IMR-90 (cell line): Measurements from ENCODE around the gene DTNA. TPM values are rescaled to one million over a fixed set of nuclear protein-coding genes. Genes with fewer than 3 reads are reported as not detected.

Experiments
- ATAC-seq: fragments of 200-7000 bp; cut with Tn5 transposase; 2 replicates; pipeline ENCODE4 v1.9.1; 2020; ENCODE audit warnings: low read depth, mild to moderate bottlenecking, moderate library complexity
- BruUV-seq: library from RNA; stranded (reverse); fragments of 400-500 nt; replicated peaks from 2 replicates; lab custom pipeline; 2021; lab: Mats Ljungman, UMichigan
- CTCF ChIA-PET: fragments of 300-600 bp; formaldehyde crosslinking; extraction: SDS; loops from one replicate; lab custom pipeline; 2021; ENCODE audit warnings: antibody characterized with exemption; lab: Yijun Ruan, JAX
- POLR2A ChIA-PET: fragments of 300-600 bp; sonication (Branson Sonifier 250); formaldehyde crosslinking; loops from one replicate; lab custom pipeline; 2022; ENCODE audit warnings: antibody characterized with exemption; ENCODE audit not compliant: unreplicated experiment; lab: Charles Lee
- DNase-seq: peaks from one replicate; pipeline ENCODE4 v3.0.0; 2013
- H2AFZ ChIP-seq: replicated peaks from 2 replicates; pipeline ENCODE3; 2013; ENCODE audit warnings: low read length, mild to moderate bottlenecking; ENCODE audit not compliant: poor library complexity
- H2AK5ac ChIP-seq: 2 replicates; pipeline ENCODE4 v1.6.1; 2013; ENCODE audit warnings: low read depth, low read length, inconsistent platforms
- H2AK9ac ChIP-seq: replicated peaks from 2 replicates; pipeline ENCODE3; 2013; ENCODE audit warnings: mild to moderate bottlenecking, low read depth, low read length, moderate library complexity; ENCODE audit not compliant: poor library complexity
- H2BK120ac ChIP-seq: 2 replicates; pipeline ENCODE4 v1.6.1; 2013; ENCODE audit warnings: low read depth, low read length, inconsistent platforms
- H2BK15ac ChIP-seq: 3 replicates; pipeline ENCODE4 v1.6.1; 2013; ENCODE audit warnings: low read depth, low read length, inconsistent platforms
- H2BK20ac ChIP-seq: 2 replicates; pipeline ENCODE4 v1.6.1; 2013; ENCODE audit warnings: low read depth, mild to moderate bottlenecking, inconsistent platforms, low read length, moderate library complexity
- H2BK5ac ChIP-seq: 2 replicates; pipeline ENCODE4 v1.6.1; 2013; ENCODE audit warnings: mild to moderate bottlenecking, low read depth, low read length, inconsistent platforms; ENCODE audit not compliant: poor library complexity, severe bottlenecking
- H3K14ac ChIP-seq: replicated peaks from 2 replicates; pipeline ENCODE4 v1.6.1; 2013; ENCODE audit warnings: low read depth, low read length, inconsistent platforms
- H3K18ac ChIP-seq: 2 replicates; pipeline ENCODE4 v1.6.1; 2013; ENCODE audit warnings: low read depth, low read length, control low read depth
- H3K23ac ChIP-seq: 2 replicates; pipeline ENCODE4 v1.6.1; 2013; ENCODE audit warnings: low read depth, low read length, inconsistent platforms
- H3K27ac ChIP-seq: 2 replicates; pipeline ENCODE4 v1.5.1; 2013; ENCODE audit warnings: mild to moderate bottlenecking, control low read depth, low read length; ENCODE audit not compliant: insufficient read depth
- H3K27me3 ChIP-seq: 2 replicates; pipeline ENCODE4 v1.6.1; 2013; ENCODE audit warnings: low read length; ENCODE audit not compliant: control insufficient read depth, insufficient read depth
- H3K36me3 ChIP-seq: 2 replicates; pipeline ENCODE4 v1.6.1; 2013; ENCODE audit warnings: low read length, mixed read lengths; ENCODE audit not compliant: control insufficient read depth, insufficient read depth
- H3K4ac ChIP-seq: 2 replicates; pipeline ENCODE4 v1.6.1; 2013; ENCODE audit warnings: low read depth, low read length, inconsistent platforms
- H3K4me1 ChIP-seq: 2 replicates; pipeline ENCODE4 v1.6.1; 2013; ENCODE audit warnings: low read length, mixed read lengths; ENCODE audit not compliant: control insufficient read depth, insufficient read depth
- H3K4me2 ChIP-seq: 2 replicates; pipeline ENCODE4 v1.6.1; 2013; ENCODE audit warnings: low read depth, mild to moderate bottlenecking, control low read depth, low read length, moderate library complexity
- H3K4me3 ChIP-seq: 2 replicates; pipeline ENCODE4 v1.5.1; 2013; ENCODE audit warnings: low read depth, mild to moderate bottlenecking, control low read depth, low read length, moderate library complexity; ENCODE audit not compliant: insufficient read depth
- H3K56ac ChIP-seq: 2 replicates; pipeline ENCODE4 v1.6.1; 2013; ENCODE audit warnings: low read length, inconsistent platforms; ENCODE audit not compliant: insufficient read depth; ENCODE audit errors: extremely low read depth
- H3K79me1 ChIP-seq, 2 experiments: 2 replicates each; pipeline ENCODE4 v1.6.1; 2013; ENCODE audit warnings: low read length in 2 of 2, inconsistent platforms in 1 of 2, low read depth in 1 of 2
- H3K9ac ChIP-seq: 2 replicates; pipeline ENCODE4 v1.6.1; 2013; ENCODE audit warnings: low read depth, low read length, control low read depth
- H3K9me1 ChIP-seq: 2 replicates; pipeline ENCODE4 v1.6.1; 2013; ENCODE audit warnings: low read length, inconsistent platforms; ENCODE audit not compliant: insufficient read depth
- H3K9me3 ChIP-seq: 2 replicates; pipeline ENCODE4 v1.6.1; 2013; ENCODE audit warnings: low read length; ENCODE audit not compliant: control insufficient read depth, insufficient read depth
- H4K20me1 ChIP-seq: 2 replicates; pipeline ENCODE4 v1.6.1; 2013; ENCODE audit warnings: low read length, inconsistent platforms; ENCODE audit not compliant: insufficient read depth
- H4K5ac ChIP-seq: 2 replicates; pipeline ENCODE4 v1.6.1; 2013; ENCODE audit warnings: mild to moderate bottlenecking, low read depth, low read length, control low read depth
- H4K8ac ChIP-seq, 2 experiments: 2 replicates each; pipeline ENCODE4 v1.6.1; 2013; ENCODE audit warnings: low read depth in 2 of 2, low read length in 2 of 2, control low read depth in 1 of 2, inconsistent platforms in 1 of 2
- H4K91ac ChIP-seq: 2 replicates; pipeline ENCODE4 v1.6.1; 2013; ENCODE audit warnings: low read depth, low read length, inconsistent platforms; ENCODE audit not compliant: insufficient read depth
- BHLHE40 ChIP-seq: fragments of 150-350 bp; IDR thresholded peaks from 2 replicates; pipeline ENCODE4 v1.6.1; 2016; ENCODE audit warnings: mild to moderate bottlenecking, low read depth, low read length
- CEBPB ChIP-seq: IDR thresholded peaks from 2 replicates; pipeline ENCODE4 v1.6.1; 2012; ENCODE audit warnings: low read depth, low read length, improper control_type of control experiment
- CHD1 ChIP-seq: IDR thresholded peaks from 2 replicates; pipeline ENCODE4 v1.6.1; 2012; ENCODE audit warnings: low read depth, low read length, improper control_type of control experiment
- ELK1 ChIP-seq: fragments of 150-350 bp; IDR thresholded peaks from 2 replicates; pipeline ENCODE4 v1.6.1; 2016; ENCODE audit warnings: low read depth, mild to moderate bottlenecking, low read length, moderate library complexity, borderline replicate concordance
- FOS ChIP-seq: fragments of 150-350 bp; IDR thresholded peaks from 2 replicates; pipeline ENCODE4 v1.6.1; 2016; ENCODE audit warnings: low read depth, low read length
- MAFK ChIP-seq: IDR thresholded peaks from 2 replicates; pipeline ENCODE4 v1.6.1; 2012; ENCODE audit warnings: low read depth, low read length, improper control_type of control experiment
- MAZ ChIP-seq: IDR thresholded peaks from 2 replicates; pipeline ENCODE4 v1.6.1; 2012; ENCODE audit warnings: low read depth, mild to moderate bottlenecking, low read length, improper control_type of control experiment, moderate library complexity, borderline replicate concordance
- MXI1 ChIP-seq: IDR thresholded peaks from 2 replicates; pipeline ENCODE4 v1.6.1; 2012; ENCODE audit warnings: low read depth, mild to moderate bottlenecking, low read length, moderate library complexity, borderline replicate concordance
- NFE2L2 ChIP-seq: fragments of 150-350 bp; IDR thresholded peaks from 2 replicates; pipeline ENCODE4 v1.6.1; 2016; ENCODE audit warnings: low read depth, mild to moderate bottlenecking, low read length
- POLR2A ChIP-seq: IDR thresholded peaks from 2 replicates; pipeline ENCODE4 v1.6.1; 2012; ENCODE audit warnings: mild to moderate bottlenecking, low read depth, low read length
- RAD21 ChIP-seq: IDR thresholded peaks from 2 replicates; pipeline ENCODE4 v1.6.1; 2012; ENCODE audit warnings: low read length, improper control_type of control experiment
- RCOR1 ChIP-seq: IDR thresholded peaks from 2 replicates; pipeline ENCODE4 v1.6.1; 2012; ENCODE audit warnings: mild to moderate bottlenecking, low read length, improper control_type of control experiment; ENCODE audit not compliant: insufficient replicate concordance
- RFX5 ChIP-seq: IDR thresholded peaks from 2 replicates; pipeline ENCODE4 v1.8.0; 2012; ENCODE audit warnings: low read depth, mild to moderate bottlenecking, low read length, moderate library complexity
- SMC3 ChIP-seq: fragments of 150-350 bp; IDR thresholded peaks from 2 replicates; pipeline ENCODE4 v1.6.1; 2016; ENCODE audit warnings: low read depth, mild to moderate bottlenecking, antibody characterized with exemption, low read length, moderate library complexity
- WGBS, 2 experiments: methylation state at CpG; one replicate each; pipeline versions ENCODE4 v1.1.5 to v1.1.7; 2013; ENCODE audit warnings: missing lambda C conversion rate in 2 of 2; ENCODE audit not compliant: insufficient read length in 1 of 2; ENCODE audit errors: extremely low coverage in 2 of 2; 5-methylcytosine and 5-hydroxymethylcytosine counted together
- dilution Hi-C: fragments of 300-500 bp; cut with HindIII; formaldehyde crosslinking; loops from one replicate; pipeline ENCODE4 v1.14.3; 2018; ENCODE audit warnings: low sequenced_read_pairs; ENCODE audit not compliant: unreplicated experiment
- in situ Hi-C: fragments of 300-500 bp; cut with MboI; formaldehyde crosslinking; loops from 3 replicates; pipeline ENCODE4 v1.14.3; 2019; ENCODE audit warnings: low sequenced_read_pairs, inconsistent platforms, mixed read lengths
- intact Hi-C: fragments of 100-400 bp; cut with micrococcal nuclease; formaldehyde crosslinking; loops from 2 replicates; pipeline ENCODE4 v1.10.0; 2022
- polyA plus RNA-seq, 3 experiments: library from polyadenylated mRNA; depleted of rRNA; stranded (reverse); fragments of >200 nt; gene quantifications; 2 replicates each; pipeline ENCODE4 v1.2.3, GENCODE V29; 2012; ENCODE audit warnings: low replicate concordance in 1 of 3
- total RNA-seq: library from RNA; depleted of rRNA; stranded (reverse); fragments of >200 nt; gene quantifications from 2 replicates; pipeline ENCODE4 v1.2.3, GENCODE V29; 2012
- TF ChIP-seq, protein P1 (sequence below): fragments of 150-350 bp; IDR thresholded peaks from 2 replicates; pipeline ENCODE4 v1.6.1; 2017; ENCODE audit warnings: mild to moderate bottlenecking, antibody characterized with exemption, low read length, low read depth

DTNA gene
- total and polyA plus RNA-seq, 2 of the 4 experiments (the other 2 are of a cell fraction): 9.5 to 10.8 TPM

DNA sequence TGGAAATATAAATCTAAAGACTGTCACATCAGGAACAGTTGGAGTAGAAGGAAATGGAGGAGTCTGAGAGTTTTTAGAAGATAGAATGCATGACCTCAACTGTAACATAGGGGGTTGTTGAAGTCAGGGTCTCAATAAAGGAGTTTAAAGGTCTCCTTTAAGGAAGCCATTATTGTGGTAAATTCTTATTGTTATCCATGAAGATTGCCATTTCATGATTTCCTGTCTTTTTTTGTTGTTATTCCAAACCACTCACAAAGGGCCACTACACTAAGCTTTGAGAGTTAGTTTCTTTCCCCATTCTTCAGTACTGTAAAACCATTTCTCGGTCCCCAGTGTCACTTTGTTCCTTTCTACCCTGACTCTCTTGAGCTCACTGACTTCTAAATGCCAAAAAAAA lies 134.0 kb downstream of the DTNA start:
- intact Hi-C loops: no loop called here

More for the DNA sequence above, 134.0 kb downstream of the DTNA start:
- H2BK120ac ChIP-seq: no peak overlapping the region
- H3K79me1 ChIP-seq: no peaks in the 10 kb centered on the region
- in situ Hi-C loops: no loop called here
- no peak overlapping the region for H3K4ac ChIP-seq
- dilution Hi-C loops: no loop called here
- H2AK5ac ChIP-seq: no peak overlapping the region
- H2AK9ac ChIP-seq: no peak overlapping the region
- TF ChIP-seq MXI1 (no peak), RCOR1 (no peak), POLR2A (no peak), RFX5 (no peak), FOS (no peak), SMC3 (no peak), RAD21 (no peak), CEBPB (no peak), CHD1 (no peak), BHLHE40 (no peak), MAFK (no peak), NFE2L2 (no peak), ELK1 (no peak), MAZ (no peak)
- TF ChIP-seq, protein P1, sequence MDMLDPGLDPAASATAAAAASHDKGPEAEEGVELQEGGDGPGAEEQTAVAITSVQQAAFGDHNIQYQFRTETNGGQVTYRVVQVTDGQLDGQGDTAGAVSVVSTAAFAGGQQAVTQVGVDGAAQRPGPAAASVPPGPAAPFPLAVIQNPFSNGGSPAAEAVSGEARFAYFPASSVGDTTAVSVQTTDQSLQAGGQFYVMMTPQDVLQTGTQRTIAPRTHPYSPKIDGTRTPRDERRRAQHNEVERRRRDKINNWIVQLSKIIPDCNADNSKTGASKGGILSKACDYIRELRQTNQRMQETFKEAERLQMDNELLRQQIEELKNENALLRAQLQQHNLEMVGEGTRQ: no peak
- H4K91ac ChIP-seq: no peak overlapping the region
- POLR2A ChIA-PET: no interaction called here
- 67% methylated on average over 1 of the region's 1 CpG; no CpG with 5 or more reads in 1 of the 2 experiments for WGBS, 2 experiments
- no peak overlapping the region for H3K9ac ChIP-seq
- H3K4me3 ChIP-seq: no peak overlapping the region
- no peaks in the 10 kb centered on the region for H3K9me3 ChIP-seq
- H2BK5ac ChIP-seq: no peak overlapping the region
- no peaks in the 10 kb centered on the region for H3K4me1 ChIP-seq
- no peaks in the 10 kb centered on the region for H3K36me3 ChIP-seq
- H4K20me1 ChIP-seq: no peaks in the 10 kb centered on the region
- no peak overlapping the region for H3K14ac ChIP-seq
- no peak overlapping the region for H3K18ac ChIP-seq
- CTCF ChIA-PET: interaction anchor here (0.6 kb wide), 1 partner anchor 20 kb away, joined by 3 read pairs; no protein-coding TSS in a partner anchor
- no peak overlapping the region for H4K8ac ChIP-seq
- DNase-seq (no peak), ATAC-seq (no peak)
- no peak overlapping the region for H3K4me2 ChIP-seq
- H3K23ac ChIP-seq: no peak overlapping the region
- H2BK15ac ChIP-seq: no peak overlapping the region
- BruUV-seq: no TSS peak
- no peak overlapping the region for H4K5ac ChIP-seq
- H2BK20ac ChIP-seq: no peak overlapping the region
- no peaks in the 10 kb centered on the region for H3K27me3 ChIP-seq
- H3K56ac ChIP-seq: no peak overlapping the region
- H3K27ac ChIP-seq: no peak overlapping the region
- no peaks in the 10 kb centered on the region for H3K9me1 ChIP-seq
- no peak overlapping the region for H2AFZ ChIP-seq
